Urothelium cell line (cell line): ENCODE results near the gene CARMIL3.

Source experiments
- DNase-seq: peaks from one replicate; pipeline ENCODE4 v3.0.0; 2011; ENCODE audit warnings: low spot score, mixed read lengths
- FAIRE-seq: peaks from 2 replicates; lab custom pipeline; 2011; peaks lifted over from hg19 to GRCh38; lab: Jason Lieb, UNC

CARMIL3 gene

GRCh38 chr14:24060443-24060842 lies 8.6 kb downstream of the CARMIL3 start:
- DNase-seq (no peak), FAIRE-seq (no peak)

GRCh38 chr14:24060984-24061913 lies 9.4 kb downstream of the CARMIL3 start:
- no peak for FAIRE-seq

GRCh38 chr14:24062216-24062980 lies 10.6 kb downstream of the CARMIL3 start:
- no peak for DNase-seq

More at GRCh38 chr14:24060984-24061913, 9.4 kb downstream of the CARMIL3 start:
- no peak for DNase-seq

GRCh38 chr14:24063263-24063836 lies 11.5 kb downstream of the CARMIL3 start:
- FAIRE-seq: no peak
- DNase-seq: no peak

More at GRCh38 chr14:24062216-24062980, 10.6 kb downstream of the CARMIL3 start:
- no peak for FAIRE-seq

- DNase-seq: no peak
- FAIRE-seq: no peak
Measured at GRCh38 chr14:24064091-24064795, 12.4 kb downstream of the CARMIL3 start.

- FAIRE-seq (no peak), DNase-seq (no peak)
Measured at GRCh38 chr14:24064856-24065255, 13.0 kb downstream of the CARMIL3 start.

- no peak for DNase-seq
- no peak for FAIRE-seq
Measured at GRCh38 chr14:24065408-24065807, 13.6 kb downstream of the CARMIL3 start.

- FAIRE-seq: no peak
Measured at GRCh38 chr14:24066496-24067132, 14.8 kb downstream of the CARMIL3 start.

GRCh38 chr14:24067133-24068082 lies 15.6 kb downstream of the CARMIL3 start:
- DNase-seq (no peak), FAIRE-seq (no peak)

More at GRCh38 chr14:24066496-24067132, 14.8 kb downstream of the CARMIL3 start:
- DNase-seq: no peak

- DNase-seq (no peak), FAIRE-seq (no peak)
Measured at GRCh38 chr14:24068711-24069410, 17.1 kb downstream of the CARMIL3 start.

- no peak for DNase-seq
- no peak for FAIRE-seq
Measured at GRCh38 chr14:24069411-24069735, 17.6 kb downstream of the CARMIL3 start.

- DNase-seq (no peak), FAIRE-seq (no peak)
Measured at GRCh38 chr14:24070285-24071143, 18.7 kb downstream of the CARMIL3 start.

GRCh38 chr14:24071144-24071697 lies 19.4 kb downstream of the CARMIL3 start, which contains the start of gene CPNE6:
TSS of gene CPNE6 (plus strand) at chr14:24071562. CDS start at chr14:24072937, 1,375 bp downstream.
- DNase-seq (no peak), FAIRE-seq (no peak)

- DNase-seq: no peak
Measured at GRCh38 chr14:24071836-24072430, 20.1 kb downstream of the CARMIL3 start.

GRCh38 chr14:24072436-24072835 lies 20.6 kb downstream of the CARMIL3 start:
- no peak for FAIRE-seq

More at GRCh38 chr14:24071836-24072430, 20.1 kb downstream of the CARMIL3 start:
- FAIRE-seq: no peak

More at GRCh38 chr14:24072436-24072835, 20.6 kb downstream of the CARMIL3 start:
- no peak for DNase-seq
